HAP-1 (cell line): ENCODE results near the gene CLDN7.

Experiments used
- DNase-seq, 2 experiments: peaks; one replicate each; pipeline ENCODE4 v3.0.0-alpha.2; 2016 to 2020; ENCODE audit warnings: low spot score in 2 of 2
- H3K27me3 ChIP-seq: fragments of 250-450 bp; sonication (Bioruptor Pico); 2 replicates; pipeline ENCODE4 v1.5.1; 2020; ENCODE audit warnings: low read depth, mild to moderate bottlenecking, moderate library complexity
- H3K36me3 ChIP-seq: fragments of 250-450 bp; sonication (Bioruptor Pico); replicated peaks from 2 replicates; pipeline ENCODE4 v1.5.1; 2020; ENCODE audit warnings: mild to moderate bottlenecking
- H3K4me1 ChIP-seq: fragments of 250-450 bp; sonication (Bioruptor Pico); 2 replicates; pipeline ENCODE4 v1.5.1; 2020; ENCODE audit warnings: mild to moderate bottlenecking
- H3K4me3 ChIP-seq: fragments of 250-450 bp; sonication (Bioruptor Pico); 2 replicates; pipeline ENCODE4 v1.5.1; 2020; ENCODE audit warnings: mild to moderate bottlenecking, moderate library complexity
- H3K9me3 ChIP-seq: fragments of 250-450 bp; sonication (Bioruptor Pico); 2 replicates; pipeline ENCODE4 v1.5.1; 2020; ENCODE audit warnings: mild to moderate bottlenecking, moderate library complexity
- in situ Hi-C: fragments of 300-500 bp; cut with MboI; formaldehyde crosslinking; loops from 3 replicates; pipeline ENCODE4 v1.14.3; 2020; ENCODE audit warnings: low sequenced_read_pairs, inconsistent platforms, mixed read lengths

Gene CLDN7

GRCh38 chr17:7281074-7281952 is 19.0 kb upstream of the CLDN7 start, which contains the start of gene SLC2A4:
SLC2A4 (plus strand) TSS chr17:7281718; CDS start chr17:7281935, 217 bp downstream.
- peaks cover 8% of the 10 kb centered on the region for H3K4me1 ChIP-seq
- peak within 1 kb of the TSS; percentile 75 for H3K4me3 ChIP-seq
- no peaks in the 10 kb centered on the region for H3K9me3 ChIP-seq
- H3K27me3 ChIP-seq: no peaks in the 10 kb centered on the region
- no peaks in the 10 kb centered on the region; the same call in 1 of the 2 replicates for H3K36me3 ChIP-seq
- in situ Hi-C loops: loop anchor here (5.0 kb wide), 1 partner anchor 66 kb away; no protein-coding TSS in a partner anchor
- peak; percentile 95 to 99 for DNase-seq

- Histone ChIP-seq H3K27me3 (no peaks in the 10 kb centered on the region), H3K4me1 (peaks cover 8% of the 10 kb centered on the region), H3K4me3 (peak overlapping the region; percentile 75), H3K36me3 (no peaks in the 10 kb centered on the region), H3K9me3 (no peaks in the 10 kb centered on the region)
- in situ Hi-C loops: loop anchor here (5.0 kb wide), 1 partner anchor 67 kb away; no protein-coding TSS in a partner anchor
- peak; percentile 85 to 92 for DNase-seq
Observed at GRCh38 chr17:7280519-7281073, 18.3 kb upstream of the CLDN7 start.

DNA sequence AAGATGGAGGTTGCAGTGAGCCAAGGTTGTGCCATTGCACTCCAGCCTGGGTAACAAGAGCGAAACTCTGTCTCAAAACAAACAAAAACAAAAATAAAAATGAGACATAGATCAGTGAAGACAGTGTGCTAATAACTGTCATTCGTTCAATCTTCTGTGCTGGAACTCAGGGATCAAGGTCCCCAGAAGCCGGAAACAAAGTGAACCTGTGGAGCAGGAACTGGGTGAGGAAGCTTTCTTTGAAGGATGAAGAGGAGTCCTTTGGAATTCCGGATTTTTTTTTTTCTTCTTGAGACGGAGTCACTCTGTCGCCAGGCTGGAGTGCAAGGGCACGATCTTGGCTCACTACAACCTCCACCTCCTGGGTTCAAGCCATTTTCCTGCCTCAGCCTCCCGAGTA is 17.2 kb upstream of the CLDN7 start:
- H3K4me3 ChIP-seq: no peak overlapping the region
- no peaks in the 10 kb centered on the region for H3K27me3 ChIP-seq
- H3K36me3 ChIP-seq: no peaks in the 10 kb centered on the region
- H3K4me1 ChIP-seq: peaks cover 8% of the 10 kb centered on the region
- no peak for DNase-seq
- in situ Hi-C loops: no loop called here
- H3K9me3 ChIP-seq: no peaks in the 10 kb centered on the region

DNA sequence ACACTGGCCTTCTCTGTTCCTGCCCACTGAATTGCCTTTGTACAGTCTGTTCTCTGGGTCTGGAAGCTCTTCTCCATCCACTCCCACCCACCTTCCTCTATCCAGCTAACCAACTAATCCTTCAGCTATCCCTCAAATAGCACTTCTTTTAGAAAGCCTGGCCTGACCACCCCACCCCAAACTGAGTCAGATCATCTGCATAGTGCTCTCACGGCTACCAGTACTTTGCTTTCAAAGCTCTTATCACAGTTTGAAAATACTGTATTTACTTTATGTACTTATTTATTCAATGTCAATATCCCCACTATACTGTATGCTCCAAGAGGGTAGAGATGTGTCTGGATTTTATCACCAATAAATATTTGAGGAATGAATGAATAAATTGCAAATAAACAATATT is 4.5 kb upstream of the CLDN7 start:
- no peak overlapping the region for H3K4me3 ChIP-seq
- in situ Hi-C loops: no loop called here
- DNase-seq: no peak
- H3K9me3 ChIP-seq: no peaks in the 10 kb centered on the region
- H3K36me3 ChIP-seq: no peaks in the 10 kb centered on the region
- no peaks in the 10 kb centered on the region for H3K27me3 ChIP-seq
- H3K4me1 ChIP-seq: peaks cover 29% of the 10 kb centered on the region

- Histone ChIP-seq H3K4me3 (no peak overlapping the region), H3K36me3 (peaks cover 15% of the 10 kb centered on the region), H3K9me3 (no peaks in the 10 kb centered on the region), H3K27me3 (no peaks in the 10 kb centered on the region), H3K4me1 (peaks cover 29% of the 10 kb centered on the region)
- peak in 1 of 2 experiments; percentile 17 for DNase-seq
- in situ Hi-C loops: no loop called here
Observed at GRCh38 chr17:7263801-7264078, 1.5 kb upstream of the CLDN7 start.

GRCh38 chr17:7262935-7263800 is 890 bp upstream of the CLDN7 start:
- Histone ChIP-seq H3K4me1 (peaks cover 29% of the 10 kb centered on the region), H3K4me3 (no peak overlapping the region), H3K36me3 (peaks cover 21% of the 10 kb centered on the region), H3K9me3 (no peaks in the 10 kb centered on the region), H3K27me3 (no peaks in the 10 kb centered on the region)
- DNase-seq: peak; percentile 46 to 82
- in situ Hi-C loops: no loop called here

DNA sequence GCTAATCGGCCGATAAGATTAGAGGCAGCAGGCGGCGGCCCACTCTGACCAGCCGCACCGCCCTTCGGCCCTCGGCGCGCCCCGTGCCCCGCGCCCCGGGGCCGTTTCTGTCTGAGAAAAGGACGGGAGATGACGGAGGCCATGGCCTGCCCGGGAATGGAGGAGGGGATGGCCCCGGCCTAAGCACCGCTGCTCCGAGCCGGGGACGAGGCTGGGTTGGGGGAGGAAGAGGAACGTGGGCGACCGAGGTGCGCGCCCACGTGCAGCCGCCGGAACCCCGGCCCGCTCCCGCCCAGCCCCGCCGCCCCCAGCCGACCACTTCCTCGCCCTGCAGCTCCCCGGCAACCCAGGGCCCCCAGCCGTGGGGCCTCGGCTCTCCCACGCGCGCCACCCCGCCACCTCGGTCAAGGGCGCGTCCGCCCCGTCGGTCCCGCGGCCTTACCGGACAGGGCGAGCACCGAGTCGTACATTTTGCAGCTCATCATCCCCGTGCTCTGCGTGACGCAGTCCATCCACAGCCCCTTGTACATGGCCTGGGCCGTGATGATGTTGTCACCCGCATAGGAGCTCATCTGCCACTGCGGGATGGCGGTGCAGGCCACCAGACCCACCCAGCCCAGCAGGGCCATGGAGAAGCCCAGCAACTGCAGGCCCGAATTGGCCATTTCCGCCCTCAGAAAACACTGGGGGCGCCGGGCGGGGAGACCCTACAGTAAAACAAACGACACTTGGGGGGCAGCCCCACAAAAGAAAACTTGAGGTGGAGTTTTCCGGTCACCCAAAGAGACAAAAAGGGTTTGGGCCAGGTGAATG is 693 bp downstream of the CLDN7 start:
- H3K4me1 ChIP-seq: peaks cover 29% of the 10 kb centered on the region
- H3K9me3 ChIP-seq: no peaks in the 10 kb centered on the region
- in situ Hi-C loops: no loop called here
- no peak overlapping the region for H3K4me3 ChIP-seq
- H3K27me3 ChIP-seq: no peaks in the 10 kb centered on the region
- no peak for DNase-seq
- peaks cover 35% of the 10 kb centered on the region for H3K36me3 ChIP-seq

GRCh38 chr17:7260651-7261378 is 1.5 kb downstream of the CLDN7 start:
- peaks cover 43% of the 10 kb centered on the region for H3K36me3 ChIP-seq
- in situ Hi-C loops: no loop called here
- H3K27me3 ChIP-seq: no peaks in the 10 kb centered on the region
- no peaks in the 10 kb centered on the region for H3K9me3 ChIP-seq
- DNase-seq: no peak
- no peak overlapping the region for H3K4me3 ChIP-seq
- peaks cover 26% of the 10 kb centered on the region for H3K4me1 ChIP-seq

- Histone ChIP-seq H3K9me3 (no peaks in the 10 kb centered on the region), H3K4me3 (no peak overlapping the region), H3K36me3 (peaks cover 43% of the 10 kb centered on the region), H3K27me3 (no peaks in the 10 kb centered on the region), H3K4me1 (peaks cover 22% of the 10 kb centered on the region)
- in situ Hi-C loops: no loop called here
- DNase-seq: no peak
Observed at GRCh38 chr17:7260151-7260550, 2.1 kb downstream of the CLDN7 start.

DNA sequence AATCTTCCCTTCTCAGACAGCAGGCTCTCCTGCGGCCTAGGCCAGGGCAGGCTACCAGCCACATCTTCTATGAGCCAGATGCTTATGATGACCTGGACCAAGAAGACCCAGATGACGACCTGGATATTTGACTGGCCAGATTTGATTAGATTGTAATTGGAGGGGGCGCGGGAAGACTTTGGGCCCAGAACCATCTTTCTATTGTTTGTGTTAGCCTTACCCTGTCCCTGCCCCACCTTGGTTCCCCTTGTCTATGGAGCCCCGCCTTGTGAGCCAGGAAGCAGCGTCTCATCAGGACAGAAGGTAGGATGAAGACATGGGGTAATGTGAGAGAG is 2.8 kb downstream of the CLDN7 start:
- Histone ChIP-seq H3K9me3 (no peaks in the 10 kb centered on the region), H3K4me1 (peaks cover 17% of the 10 kb centered on the region), H3K4me3 (no peak overlapping the region), H3K36me3 (peaks cover 44% of the 10 kb centered on the region), H3K27me3 (no peaks in the 10 kb centered on the region)
- in situ Hi-C loops: no loop called here
- no peak for DNase-seq

DNA sequence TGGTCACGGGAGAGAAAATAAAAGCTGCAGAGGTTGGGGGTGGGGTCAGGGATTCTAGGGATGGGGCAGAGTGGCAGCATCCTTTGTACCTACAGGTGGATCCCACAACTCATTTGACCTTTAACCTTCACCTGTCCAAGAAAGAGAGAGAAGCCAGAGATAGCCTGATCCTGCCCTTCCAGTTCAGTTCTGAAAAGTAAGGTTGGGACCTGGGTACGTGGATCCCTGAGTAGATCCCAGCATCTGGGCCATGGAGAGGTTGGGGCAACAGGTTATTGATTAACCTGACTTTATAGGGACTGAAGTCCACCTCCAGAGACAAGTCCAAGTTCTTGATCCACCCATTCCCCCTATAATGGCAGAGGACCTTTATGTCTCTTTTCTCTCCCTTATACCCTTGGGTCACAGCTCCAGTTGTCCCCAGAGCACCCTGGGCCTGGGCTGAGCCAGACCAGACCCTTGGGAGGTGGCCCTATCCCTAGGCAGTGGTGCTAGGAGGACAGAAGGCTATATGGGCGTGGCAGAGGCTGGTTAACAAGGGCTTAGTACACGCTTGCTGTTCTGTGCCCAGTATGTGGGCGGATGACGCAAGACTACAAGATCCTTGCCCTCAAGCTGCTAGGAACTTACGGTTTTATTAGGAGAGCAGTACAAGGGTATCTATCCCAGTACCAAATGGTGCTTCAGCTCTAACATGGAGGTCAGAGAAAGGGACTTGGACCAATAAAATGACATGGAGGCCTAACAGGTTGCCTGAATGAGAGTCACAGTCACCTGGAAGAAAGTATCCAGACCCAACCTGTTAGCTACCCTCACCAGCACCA is 3.3 kb downstream of the CLDN7 start:
- Histone ChIP-seq H3K27me3 (no peaks in the 10 kb centered on the region), H3K36me3 (peaks cover 50% of the 10 kb centered on the region), H3K4me3 (no peak overlapping the region), H3K4me1 (peaks cover 12% of the 10 kb centered on the region), H3K9me3 (no peaks in the 10 kb centered on the region)
- DNase-seq: no peak
- in situ Hi-C loops: no loop called here

GRCh38 chr17:7256766-7257456 is 5.4 kb downstream of the CLDN7 start:
- no peaks in the 10 kb centered on the region for H3K9me3 ChIP-seq
- in situ Hi-C loops: no loop called here
- no peak overlapping the region for H3K4me3 ChIP-seq
- no peaks in the 10 kb centered on the region for H3K27me3 ChIP-seq
- H3K36me3 ChIP-seq: peaks cover 53% of the 10 kb centered on the region
- no peak for DNase-seq
- peaks cover 7% of the 10 kb centered on the region; the same call in 1 of the 2 replicates for H3K4me1 ChIP-seq
